Measurements from ENCODE around the gene C11orf68.

C11orf68 gene

DNA sequence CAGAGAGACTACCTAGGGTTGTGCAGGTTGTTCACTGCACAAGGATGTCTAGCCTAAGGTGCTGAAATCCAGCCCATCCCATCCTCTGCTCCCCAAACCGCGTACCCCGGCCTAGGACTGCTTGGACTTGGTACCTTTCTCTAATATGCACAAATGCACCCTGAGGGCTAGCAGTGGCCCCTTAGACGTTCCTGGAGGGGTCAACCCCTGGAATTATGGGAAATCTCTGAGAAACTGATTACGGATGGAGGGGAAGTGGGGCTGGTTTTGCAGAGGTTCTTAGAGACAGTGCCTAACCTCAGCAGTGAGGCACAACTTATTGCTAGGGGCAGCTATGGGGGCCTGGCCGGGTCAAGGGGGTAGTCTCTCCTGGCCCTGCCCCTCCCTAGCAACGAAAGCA lies 2.5 kb downstream of the C11orf68 start:
- Histone ChIP-seq H3K36me3 (ENCODE audit: insufficient read depth, low read length) (no peaks in the 10 kb centered on the region), H3K4me1 (ENCODE audit: insufficient read depth, low read length, severe bottlenecking) (peaks cover 24% of the 10 kb centered on the region), H3K27me3 (ENCODE audit: insufficient read depth, low read length) (no peaks in the 10 kb centered on the region), H3K4me2 (ENCODE audit: low read length) (no peak overlapping the region), H2AFZ (ENCODE audit: low read length) (no peak overlapping the region), H3K9me3 (ENCODE audit: low read length) (no peaks in the 10 kb centered on the region), H3K9ac (ENCODE audit: low read length) (no peak overlapping the region), H3K4me3 (ENCODE audit: low read depth, low read length, poor library complexity, severe bottlenecking) (no peak overlapping the region), H3F3A (ENCODE audit: insufficient read depth, low read length) (no peaks in the 10 kb centered on the region), H3K9me2 (ENCODE audit: low read depth, low read length) (no peaks in the 10 kb centered on the region), H3K79me2 (ENCODE audit: insufficient read depth, low read length) (no peaks in the 10 kb centered on the region), H4K20me1 (ENCODE audit: insufficient read depth, low read length) (no peaks in the 10 kb centered on the region), H3K27ac (ENCODE audit: low read depth, low read length, poor library complexity, severe bottlenecking) (no peak overlapping the region)
- no peak for TF ChIP-seq EZH2 (IDR thresholded peaks at IDR 0.05; ENCODE audit: borderline replicate concordance, low read length)
- TF ChIP-seq CTCF (IDR thresholded peaks at IDR 0.05; ENCODE audit: low read length), result no peak

GRCh38 chr11:65915821-65916251 lies 3.0 kb downstream of the C11orf68 start:
- Histone ChIP-seq H3K4me3 (ENCODE audit: low read depth, low read length, poor library complexity, severe bottlenecking) (no peak overlapping the region), H4K20me1 (ENCODE audit: insufficient read depth, low read length) (no peaks in the 10 kb centered on the region), H3K36me3 (ENCODE audit: insufficient read depth, low read length) (no peaks in the 10 kb centered on the region), H3K9me2 (ENCODE audit: low read depth, low read length) (no peaks in the 10 kb centered on the region), H3K4me2 (ENCODE audit: low read length) (no peak overlapping the region), H3K9me3 (ENCODE audit: low read length) (no peaks in the 10 kb centered on the region), H3K27me3 (ENCODE audit: insufficient read depth, low read length) (no peaks in the 10 kb centered on the region), H3K9ac (ENCODE audit: low read length) (no peak overlapping the region), H2AFZ (ENCODE audit: low read length) (no peak overlapping the region), H3K27ac (ENCODE audit: low read depth, low read length, poor library complexity, severe bottlenecking) (no peak overlapping the region), H3K79me2 (ENCODE audit: insufficient read depth, low read length) (no peaks in the 10 kb centered on the region), H3K4me1 (ENCODE audit: insufficient read depth, low read length, severe bottlenecking) (peaks cover 24% of the 10 kb centered on the region), H3F3A (ENCODE audit: insufficient read depth, low read length) (no peaks in the 10 kb centered on the region)
- TF ChIP-seq EZH2 (IDR thresholded peaks at IDR 0.05; ENCODE audit: borderline replicate concordance, low read length) (no peak), CTCF (IDR thresholded peaks at IDR 0.05; ENCODE audit: low read length) (no peak)

- Histone ChIP-seq H3K36me3 (ENCODE audit: insufficient read depth, low read length) (no peaks in the 10 kb centered on the region), H3K4me2 (ENCODE audit: low read length) (no peak overlapping the region), H3K27me3 (ENCODE audit: insufficient read depth, low read length) (peaks cover 5% of the 10 kb centered on the region; the same call in 1 of the 2 replicates), H2AFZ (ENCODE audit: low read length) (no peak overlapping the region), H3K9me3 (ENCODE audit: low read length) (no peaks in the 10 kb centered on the region), H3K9ac (ENCODE audit: low read length) (no peak overlapping the region), H4K20me1 (ENCODE audit: insufficient read depth, low read length) (no peaks in the 10 kb centered on the region), H3F3A (ENCODE audit: insufficient read depth, low read length) (no peaks in the 10 kb centered on the region), H3K4me3 (ENCODE audit: low read depth, low read length, poor library complexity, severe bottlenecking) (no peak overlapping the region), H3K27ac (ENCODE audit: low read depth, low read length, poor library complexity, severe bottlenecking) (no peak overlapping the region), H3K79me2 (ENCODE audit: insufficient read depth, low read length) (no peaks in the 10 kb centered on the region), H3K4me1 (ENCODE audit: insufficient read depth, low read length, severe bottlenecking) (peaks cover 18% of the 10 kb centered on the region), H3K9me2 (ENCODE audit: low read depth, low read length) (no peaks in the 10 kb centered on the region)
- TF ChIP-seq CTCF (IDR thresholded peaks at IDR 0.05; ENCODE audit: low read length) (no peak), EZH2 (IDR thresholded peaks at IDR 0.05; ENCODE audit: borderline replicate concordance, low read length) (no peak)
Measured at GRCh38 chr11:65915101-65915820, 3.6 kb downstream of the C11orf68 start.

All from OCI-LY1 (cell line).